Muscle of back (tissue), 11 donors: ENCODE results near the gene RGS7. TPM values are rescaled to one million over a fixed set of nuclear protein-coding genes. Genes with fewer than 3 reads are reported as not detected.
A peak's percentile ranks its signal among the peaks of the same experiment; 100 is the strongest.
"Not testable (repeated sequence)": the region's sequence is repeated elsewhere in the genome, so short reads cannot be mapped to it uniquely, and the experiment has no call there.

Source experiments
- DNase-seq, 3 donors: peaks; one replicate each; pipeline versions ENCODE4 v3.0.0 to v3.0.0-alpha.2; 2013
- polyA plus RNA-seq, 10 donors: library from polyadenylated mRNA; unstranded; fragments of 120-200 nt; gene quantifications; one replicate each; pipeline ENCODE4 v1.2.1, GENCODE V29; 2013; ENCODE audit not compliant: insufficient read length in 10 of 10

The RGS7 gene
- polyA plus RNA-seq, 10 donors, result 0.05 to 0.20 TPM; not detected in 8

GRCh38 chr1:240985081-240985480 is 371.9 kb downstream of the RGS7 start:
- peak in 2 of 3 donors; percentile 6 to 22 for DNase-seq

GRCh38 chr1:240980342-240980741 is 376.7 kb downstream of the RGS7 start:
- no peak for DNase-seq

GRCh38 chr1:240976685-240977084 is 380.3 kb downstream of the RGS7 start:
- DNase-seq, result no peak

- no peak for DNase-seq
Measured at GRCh38 chr1:240973875-240974274, 383.1 kb downstream of the RGS7 start.

- DNase-seq, result not testable (repeated sequence)
Measured at GRCh38 chr1:240972059-240972458, 384.9 kb downstream of the RGS7 start.

GRCh38 chr1:240970253-240970652 is 386.8 kb downstream of the RGS7 start:
- no peak for DNase-seq

- no peak for DNase-seq
Measured at GRCh38 chr1:240968864-240969263, 388.1 kb downstream of the RGS7 start.

- peak in 1 of 3 donors; percentile 5 for DNase-seq
Measured at GRCh38 chr1:240967070-240967724, 389.8 kb downstream of the RGS7 start.

GRCh38 chr1:240965581-240966091 is 391.4 kb downstream of the RGS7 start:
- no peak for DNase-seq

GRCh38 chr1:240962086-240962485 is 394.9 kb downstream of the RGS7 start:
- DNase-seq, result no peak

- DNase-seq, result no peak
Measured at GRCh38 chr1:240956424-240956823, 400.6 kb downstream of the RGS7 start.

- DNase-seq, result no peak
Measured at GRCh38 chr1:240956020-240956419, 401.0 kb downstream of the RGS7 start.

- no peak for DNase-seq
Measured at GRCh38 chr1:240947438-240948224, 409.4 kb downstream of the RGS7 start.

GRCh38 chr1:240946926-240947325 is 410.1 kb downstream of the RGS7 start:
- peak; percentile 6 to 21 (median 8) for DNase-seq

GRCh38 chr1:240942901-240943300 is 414.1 kb downstream of the RGS7 start:
- DNase-seq, result no peak

- no peak for DNase-seq
Measured at GRCh38 chr1:240941701-240942370, 415.2 kb downstream of the RGS7 start.

- DNase-seq, result no peak
Measured at GRCh38 chr1:240936911-240937668, 419.9 kb downstream of the RGS7 start.

GRCh38 chr1:240935920-240936319 is 421.1 kb downstream of the RGS7 start:
- DNase-seq, result no peak

GRCh38 chr1:240931031-240931430 is 426.0 kb downstream of the RGS7 start:
- no peak for DNase-seq

GRCh38 chr1:240928265-240928664 is 428.7 kb downstream of the RGS7 start:
- DNase-seq, result no peak

GRCh38 chr1:240927821-240928220 is 429.2 kb downstream of the RGS7 start:
- DNase-seq, result no peak

GRCh38 chr1:240925273-240925672 is 431.7 kb downstream of the RGS7 start:
- DNase-seq, result no peak
